Tibial nerve (tissue), 4 donors: ENCODE measurements around the gene TSPAN5. TPM values are rescaled to one million over a fixed set of nuclear protein-coding genes. Genes with fewer than 3 reads are reported as not detected.
"Not testable (repeated sequence)": the region's sequence is repeated elsewhere in the genome, so short reads cannot be mapped to it uniquely, and the experiment has no call there.

ENCODE experiments used
- DNase-seq, 2 donors: peaks; one replicate each; pipeline ENCODE4 v3.0.0-alpha.2; 2019; ENCODE audit warnings: low spot score in 2 of 2
- H3K27ac ChIP-seq, 4 donors: fragments of 200-600 bp; sonication (generic) in 3 of 4; one replicate each; pipeline ENCODE4 v1.5.1; 2017 to 2019; ENCODE audit warnings: mild to moderate bottlenecking in 1 of 4
- H3K27me3 ChIP-seq, 2 donors: fragments of 200-600 bp; sonication (generic) in 1 of 2; one replicate each; pipeline versions ENCODE4 v1.5.1 to v1.6.0; 2017 to 2019
- H3K36me3 ChIP-seq, 3 donors: fragments of 200-600 bp; sonication (generic); one replicate each; pipeline ENCODE4 v1.5.1; 2018 to 2019
- H3K4me1 ChIP-seq, 4 donors: fragments of 200-600 bp; sonication (generic) in 3 of 4; one replicate each; pipeline ENCODE4 v1.5.1; 2017 to 2019
- H3K4me3 ChIP-seq, 4 donors: fragments of 200-600 bp; sonication (generic) in 3 of 4; one replicate each; pipeline ENCODE4 v1.5.1; 2017 to 2019; ENCODE audit warnings: mild to moderate bottlenecking in 1 of 4, moderate library complexity in 1 of 4
- H3K9me3 ChIP-seq, 4 donors: fragments of 200-600 bp; sonication (generic) in 3 of 4; one replicate each; pipeline ENCODE4 v1.5.1; 2017 to 2019
- EP300 ChIP-seq, 2 donors: sonication (generic); formaldehyde crosslinking; IDR thresholded peaks; one replicate each; pipeline ENCODE4 v1.6.1; 2017; ENCODE audit warnings: antibody characterized with exemption in 2 of 2, mild to moderate bottlenecking in 1 of 2
- POLR2A ChIP-seq, 2 donors: fragments of 450-650 bp; IDR thresholded peaks; one replicate each; pipeline ENCODE4 v1.6.1; 2017; ENCODE audit warnings: antibody characterized with exemption in 2 of 2, mild to moderate bottlenecking in 2 of 2, moderate library complexity in 2 of 2
- WGBS, 2 donors: methylation state at CpG; one replicate each; pipeline ENCODE4 v1.1.5; 2018; 5-methylcytosine and 5-hydroxymethylcytosine counted together
- total RNA-seq, 4 donors: library from RNA; depleted of rRNA; stranded (reverse); fragments of >200 nt; gene quantifications; one replicate each; pipeline ENCODE4 v1.1.0, GENCODE V29; 2016
- TF ChIP-seq, protein P1 (sequence below), 5 experiments: fragments of 200-600 bp in 3 of 5; fragments of 450-650 bp in 2 of 5; sonication (generic) in 3 of 5; IDR thresholded peaks; one replicate each; pipeline ENCODE4 v1.5.1; 2016 to 2019; ENCODE audit warnings: antibody characterized with exemption in 5 of 5, mild to moderate bottlenecking in 3 of 5, moderate library complexity in 2 of 5

The TSPAN5 gene
- total RNA-seq, 4 donors from 2014 or later = 15.3 to 30.8 (median 25.6) TPM

DNA sequence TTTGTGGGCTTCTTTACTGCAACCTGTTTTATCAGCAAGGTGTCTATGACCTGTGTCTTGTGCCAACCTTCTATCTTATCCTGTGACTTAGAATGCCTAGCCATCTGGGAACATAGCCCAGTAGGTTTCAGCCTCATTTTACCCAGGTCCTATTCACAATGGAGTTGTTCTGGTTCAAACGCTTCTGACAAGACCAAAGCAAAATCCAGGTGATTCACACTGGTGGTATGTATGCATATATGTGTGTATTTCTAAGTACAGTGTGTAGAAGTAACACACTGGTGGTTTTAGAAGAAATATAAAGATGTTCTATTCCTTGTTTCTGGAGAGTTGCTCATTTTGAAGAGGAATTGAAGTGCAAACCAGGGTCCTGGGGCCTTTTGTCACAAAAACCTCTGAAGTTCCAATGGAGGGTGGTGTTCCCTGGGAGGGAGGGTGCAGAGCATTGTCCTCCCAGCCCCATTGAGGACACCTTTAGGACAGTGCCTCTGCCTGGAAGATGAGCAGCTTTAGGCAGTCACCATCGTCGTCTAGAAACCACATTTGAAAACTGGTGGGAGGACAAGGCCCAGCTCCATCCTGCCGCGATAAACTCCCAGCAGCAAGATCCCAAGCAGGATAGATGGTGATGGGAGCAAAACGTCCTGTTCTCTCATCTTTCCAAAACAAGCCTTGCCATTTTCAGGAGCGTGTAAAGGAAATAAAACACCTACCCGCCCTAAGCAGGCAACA, 191.4 kb downstream of the TSPAN5 start:
- no peak overlapping the region for H3K27ac ChIP-seq
- peaks cover 0 to 21% (median 6%) of the 10 kb centered on the region in 4 donors for H3K4me1 ChIP-seq
- H3K27me3 ChIP-seq = no peaks in the 10 kb centered on the region
- peaks cover 0 to 9% (median 0%) of the 10 kb centered on the region in 3 donors for H3K36me3 ChIP-seq
- DNase-seq = no peak
- H3K9me3 ChIP-seq = no peaks in the 10 kb centered on the region
- H3K4me3 ChIP-seq = no peak overlapping the region
- TF ChIP-seq POLR2A (IDR thresholded peaks at IDR 0.05) = no peak
- no peak for TF ChIP-seq EP300 (IDR thresholded peaks at IDR 0.05)
- TF ChIP-seq, protein P1, sequence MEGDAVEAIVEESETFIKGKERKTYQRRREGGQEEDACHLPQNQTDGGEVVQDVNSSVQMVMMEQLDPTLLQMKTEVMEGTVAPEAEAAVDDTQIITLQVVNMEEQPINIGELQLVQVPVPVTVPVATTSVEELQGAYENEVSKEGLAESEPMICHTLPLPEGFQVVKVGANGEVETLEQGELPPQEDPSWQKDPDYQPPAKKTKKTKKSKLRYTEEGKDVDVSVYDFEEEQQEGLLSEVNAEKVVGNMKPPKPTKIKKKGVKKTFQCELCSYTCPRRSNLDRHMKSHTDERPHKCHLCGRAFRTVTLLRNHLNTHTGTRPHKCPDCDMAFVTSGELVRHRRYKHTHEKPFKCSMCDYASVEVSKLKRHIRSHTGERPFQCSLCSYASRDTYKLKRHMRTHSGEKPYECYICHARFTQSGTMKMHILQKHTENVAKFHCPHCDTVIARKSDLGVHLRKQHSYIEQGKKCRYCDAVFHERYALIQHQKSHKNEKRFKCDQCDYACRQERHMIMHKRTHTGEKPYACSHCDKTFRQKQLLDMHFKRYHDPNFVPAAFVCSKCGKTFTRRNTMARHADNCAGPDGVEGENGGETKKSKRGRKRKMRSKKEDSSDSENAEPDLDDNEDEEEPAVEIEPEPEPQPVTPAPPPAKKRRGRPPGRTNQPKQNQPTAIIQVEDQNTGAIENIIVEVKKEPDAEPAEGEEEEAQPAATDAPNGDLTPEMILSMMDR (IDR thresholded peaks at IDR 0.05) = no peak
- 28 to 39% methylated on average over 8 of the region's 8 CpGs for WGBS, 2 donors

DNA sequence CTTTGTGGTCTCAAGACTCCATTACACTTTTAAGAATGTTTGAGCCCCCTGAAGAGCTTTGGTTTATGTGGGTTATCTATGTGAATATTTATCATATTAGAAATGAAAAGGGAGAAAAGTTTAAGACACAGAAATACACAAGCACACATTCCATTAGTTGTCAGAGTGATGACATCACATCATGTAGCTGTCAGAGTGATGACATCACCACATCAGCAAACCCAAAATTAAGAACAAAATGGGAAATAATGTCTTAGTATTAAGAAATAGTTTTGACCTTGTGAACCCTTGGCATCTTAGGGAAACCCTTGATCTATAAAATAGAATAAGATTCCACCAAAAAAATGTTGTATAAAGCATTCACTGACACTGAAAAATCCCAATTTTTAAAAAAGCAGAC, 195.9 kb downstream of the TSPAN5 start:
- Histone ChIP-seq H3K4me1 (peaks cover 0 to 3% (median 0%) of the 10 kb centered on the region in 4 donors), H3K27ac (no peak overlapping the region), H3K9me3 (no peaks in the 10 kb centered on the region), H3K4me3 (no peak overlapping the region), H3K27me3 (no peaks in the 10 kb centered on the region), H3K36me3 (no peaks in the 10 kb centered on the region)
- DNase-seq = no peak
- TF ChIP-seq POLR2A (IDR thresholded peaks at IDR 0.05) (no peak), EP300 (IDR thresholded peaks at IDR 0.05) (no peak)
- TF ChIP-seq, protein P1 (IDR thresholded peaks at IDR 0.05) = no peak

DNA sequence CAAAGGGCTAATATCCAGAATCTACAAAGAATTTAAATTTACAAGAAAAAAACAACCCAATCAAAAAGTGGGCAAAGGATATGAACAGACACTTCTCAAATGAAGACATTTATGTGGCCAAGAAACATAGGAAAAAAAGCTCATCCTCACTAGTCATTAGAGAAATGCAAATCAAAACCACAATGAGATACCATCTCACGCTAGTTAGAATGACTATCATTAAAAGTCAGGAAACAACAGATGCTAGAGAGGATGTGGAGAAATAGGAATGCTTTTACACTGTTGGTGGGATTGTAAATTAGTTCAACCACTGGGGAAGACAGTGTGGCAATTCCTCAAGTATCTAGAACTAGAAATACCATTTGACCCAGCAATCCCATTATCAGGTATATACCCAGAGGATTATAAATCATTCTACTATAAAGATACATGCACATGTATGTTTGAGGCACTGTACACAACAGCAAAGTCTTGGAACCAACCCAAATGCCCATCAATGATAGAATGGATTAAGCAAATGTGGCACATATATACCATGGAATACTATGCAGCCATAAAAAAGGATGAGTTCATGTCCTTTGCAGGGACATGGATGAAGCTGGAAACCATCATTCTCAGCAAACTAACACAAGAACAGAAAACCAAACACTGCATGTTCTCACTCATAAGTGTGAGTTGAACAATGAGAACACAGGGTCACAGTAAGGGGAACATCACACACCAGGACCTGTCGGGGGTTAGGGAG, 197.1 kb downstream of the TSPAN5 start:
- WGBS, 2 donors = 97 to 99% methylated on average over 2 of the region's 2 CpGs

DNA sequence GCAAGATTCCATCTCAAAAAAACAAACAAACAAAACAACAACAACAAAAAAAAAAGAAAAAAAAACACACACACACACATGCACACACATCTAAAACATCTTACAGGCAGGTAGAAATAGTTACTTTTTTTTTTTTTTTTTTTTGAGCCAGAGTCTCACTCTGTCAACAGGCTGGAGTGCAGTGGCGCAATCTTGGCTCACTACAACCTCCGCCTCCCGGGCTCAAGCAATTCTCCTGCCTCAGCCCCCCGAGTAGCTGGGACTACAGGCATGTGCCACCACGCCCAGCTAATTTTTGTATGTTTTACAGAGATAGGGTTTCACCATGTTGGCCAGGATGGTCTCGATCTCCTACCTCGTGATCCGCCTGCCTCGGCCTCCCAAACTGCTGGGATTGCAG, 201.0 kb downstream of the TSPAN5 start:
- not testable (repeated sequence) for H3K36me3 ChIP-seq, H3K9me3 ChIP-seq, DNase-seq, H3K27ac ChIP-seq, H3K4me1 ChIP-seq, H3K27me3 ChIP-seq, H3K4me3 ChIP-seq
- whole genome bisulfite sequencing, 2 donors = 92 to 96% methylated on average over 9 of the region's 9 CpGs

More for the DNA sequence above, 197.1 kb downstream of the TSPAN5 start:
- not testable (repeated sequence) for H3K4me1 ChIP-seq, H3K27ac ChIP-seq, H3K4me3 ChIP-seq, H3K27me3 ChIP-seq, DNase-seq, H3K9me3 ChIP-seq, H3K36me3 ChIP-seq

DNA sequence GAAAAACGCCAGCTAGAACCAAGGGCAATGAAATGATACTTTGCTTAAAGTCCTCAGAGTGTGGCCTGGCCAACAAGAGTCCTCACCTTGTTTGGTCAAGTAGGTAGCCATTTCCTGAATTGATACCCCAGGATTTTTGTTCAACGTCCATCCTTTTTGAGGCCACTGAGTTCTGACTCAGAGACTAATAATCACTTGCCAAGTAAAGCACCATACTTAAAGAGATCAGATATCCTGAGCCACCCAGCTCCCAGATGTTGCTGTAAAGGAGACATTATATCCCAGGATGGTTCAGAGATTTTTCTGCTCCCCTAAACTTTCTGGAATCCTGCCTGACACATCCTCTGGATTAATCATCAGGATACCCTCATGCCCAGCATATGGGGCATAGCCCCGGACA, 206.3 kb downstream of the TSPAN5 start:
- Histone ChIP-seq H3K4me3 (no peak overlapping the region), H3K9me3 (peaks cover 0 to 5% (median 0%) of the 10 kb centered on the region in 4 donors), H3K27me3 (no peaks in the 10 kb centered on the region), H3K27ac (no peak overlapping the region), H3K4me1 (no peaks in the 10 kb centered on the region), H3K36me3 (no peaks in the 10 kb centered on the region)
- TF ChIP-seq POLR2A (IDR thresholded peaks at IDR 0.05) = no peak
- no peak for TF ChIP-seq EP300 (IDR thresholded peaks at IDR 0.05)
- TF ChIP-seq, protein P1 (IDR thresholded peaks at IDR 0.05) = no peak
- no peak for DNase-seq
- 86 to 93% methylated on average over 3 of the region's 3 CpGs for WGBS, 2 donors

DNA sequence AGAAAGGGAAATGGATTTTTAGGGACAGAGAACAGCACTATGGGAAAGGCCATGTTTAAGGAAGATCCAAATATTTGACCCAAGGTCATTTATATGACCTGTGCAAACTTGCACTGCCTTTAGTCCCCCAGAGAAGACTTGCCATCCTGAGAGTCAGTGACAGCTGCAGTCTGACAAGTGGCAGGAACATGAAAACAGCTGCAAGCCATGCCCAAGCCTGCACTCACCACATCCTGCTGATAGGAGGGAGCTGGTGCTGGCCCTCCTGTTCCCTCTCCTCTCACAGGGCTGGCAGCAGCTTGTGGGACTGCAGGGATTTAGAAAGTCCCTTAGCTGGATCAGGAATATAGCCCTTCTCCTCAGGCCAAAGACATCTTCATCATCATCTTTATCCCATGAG, 209.5 kb downstream of the TSPAN5 start:
- H3K4me3 ChIP-seq = no peak overlapping the region
- H3K9me3 ChIP-seq = peaks cover 0 to 5% (median 0%) of the 10 kb centered on the region in 4 donors
- peaks cover 0 to 11% (median 3%) of the 10 kb centered on the region in 4 donors for H3K4me1 ChIP-seq
- H3K36me3 ChIP-seq = peaks cover 0 to 24% (median 0%) of the 10 kb centered on the region in 3 donors
- no peak for TF ChIP-seq POLR2A (IDR thresholded peaks at IDR 0.05)
- TF ChIP-seq, protein P1 (IDR thresholded peaks at IDR 0.05) = no peak
- no peak for TF ChIP-seq EP300 (IDR thresholded peaks at IDR 0.05)
- no peaks in the 10 kb centered on the region for H3K27me3 ChIP-seq
- no peak overlapping the region for H3K27ac ChIP-seq
- no peak for DNase-seq
